Right lobe of liver (tissue), 6 donors: ENCODE data around the gene HOXB4. TPM values are rescaled to one million over a fixed set of nuclear protein-coding genes. Genes with fewer than 3 reads are reported as not detected.
A peak's percentile ranks its signal among the peaks of the same experiment; 100 is the strongest.

Experiments
- ATAC-seq, 4 donors: fragments of 200-7000 bp; cut with Tn5 transposase; one replicate each; pipeline ENCODE4 v1.9.1; 2020; ENCODE audit warnings: mild to moderate bottlenecking in 4 of 4, moderate library complexity in 4 of 4
- DNase-seq, 3 donors: peaks; one replicate each; pipeline ENCODE4 v3.0.0-alpha.2; 2020
- H3K27ac ChIP-seq, 3 donors: fragments of 200-600 bp; one replicate each; pipeline ENCODE4 v1.8.0; 2022
- H3K27me3 ChIP-seq, 2 donors: fragments of 200-600 bp; one replicate each; pipeline ENCODE4 v1.8.0; 2022
- H3K36me3 ChIP-seq, 4 donors: fragments of 200-600 bp; sonication (generic) in 1 of 4; one replicate each; pipeline versions ENCODE4 v1.5.1 to v1.8.0; 2017 to 2022; ENCODE audit warnings: control low read depth in 1 of 4
- H3K4me1 ChIP-seq, 4 donors: fragments of 200-600 bp; sonication (generic) in 1 of 4; one replicate each; pipeline versions ENCODE4 v1.5.1 to v1.8.0; 2017 to 2022; ENCODE audit warnings: control low read depth in 1 of 4
- H3K4me3 ChIP-seq, 3 donors: fragments of 200-600 bp; one replicate each; pipeline ENCODE4 v1.8.0; 2022
- H3K9me3 ChIP-seq, 4 donors: fragments of 200-600 bp; sonication (generic) in 1 of 4; one replicate each; pipeline versions ENCODE4 v1.5.1 to v1.8.0; 2017 to 2022; ENCODE audit warnings: control low read depth in 1 of 4
- CTCF ChIP-seq, 4 donors: fragments of 200-600 bp in 3 of 4; fragments of 450-650 bp in 1 of 4; IDR thresholded peaks; one replicate each; pipeline versions ENCODE4 v1.5.1 to v1.8.0; 2016 to 2022; ENCODE audit warnings: antibody characterized with exemption in 4 of 4, mild to moderate bottlenecking in 2 of 4
- POLR2A ChIP-seq: fragments of 450-650 bp; IDR thresholded peaks from one replicate; pipeline ENCODE4 v1.6.1; 2017; ENCODE audit warnings: antibody characterized with exemption, mild to moderate bottlenecking
- WGBS: methylation state at CpG from one replicate; pipeline ENCODE4 v1.1.6; 2018; ENCODE audit warnings: low coverage, low lambda C conversion rate; ENCODE audit not compliant: insufficient coverage; ENCODE audit errors: missing lambda C conversion rate; 5-methylcytosine and 5-hydroxymethylcytosine counted together
- intact Hi-C, 2 donors: fragments of 100-400 bp; cut with DNase I; formaldehyde crosslinking; loops; one replicate each; pipeline versions ENCODE4 v1.11.2 to v1.14.1; 2022
- total RNA-seq, 6 experiments: library from RNA; depleted of rRNA in 2 of 6; stranded (reverse); fragments of >200 nt in 2 of 6; fragmentation: NEBNext Ultra II Directional in 3 of 6; extraction: Animal tissue kit (Norgen Biotek cat#: 25700) in 3 of 6; gene quantifications; one replicate each; pipeline versions ENCODE4 v1.1.0 to v1.2.4, GENCODE V29; 2016 to 2023
- donor health status: DM: no; HTN: yes; CAD: no.
- donor health status: DM: no; HTN: no; CAD: no.
- donor health status: DM: no; HTN: no; CAD: no.
- donor health status: DM: no; HTN: yes; CAD: no.
- donor health status: DM: no; HTN: yes; CAD: no.

HOXB4 gene
- total RNA-seq, 6 experiments from 2014 or later, result 0.31 to 1.1 (median 0.68) TPM

GRCh38 chr17:48554412-48555257 is 23.5 kb downstream of the HOXB4 start:
- Histone ChIP-seq H3K4me3 (no peak overlapping the region), H3K4me1 (no peaks in the 10 kb centered on the region), H3K27ac (peak overlapping the region in 2 of 3 donors; percentile 27 to 28), H3K9me3 (no peaks in the 10 kb centered on the region), H3K36me3 (no peaks in the 10 kb centered on the region), H3K27me3 (peaks cover 0 to 4% of the 10 kb centered on the region in 2 donors)
- no peak for TF ChIP-seq CTCF (IDR thresholded peaks at IDR 0.05)
- no peak for TF ChIP-seq POLR2A
- WGBS, result 32% methylated on average over 39 of the region's 44 CpGs
- ATAC-seq (no peak), DNase-seq (no peak)
- intact Hi-C loops, result no loop called here

- no peaks in the 10 kb centered on the region for H3K9me3 ChIP-seq
- DNase-seq, result no peak
- H3K36me3 ChIP-seq, result no peaks in the 10 kb centered on the region
- H3K27ac ChIP-seq, result peak overlapping the region in 1 of 3 donors; percentile 6
- ATAC-seq, result no peak
- no peak overlapping the region for H3K4me3 ChIP-seq
- 15% methylated on average over 1 of the region's 1 CpG for WGBS
- no peaks in the 10 kb centered on the region for H3K4me1 ChIP-seq
- TF ChIP-seq POLR2A (no peak), CTCF (IDR thresholded peaks at IDR 0.05) (no peak)
- intact Hi-C loops, result no loop called here
- no peaks in the 10 kb centered on the region for H3K27me3 ChIP-seq
Measured at GRCh38 chr17:48553826-48554225, 24.3 kb downstream of the HOXB4 start.

- DNase-seq, result no peak
- TF ChIP-seq POLR2A (no peak), CTCF (IDR thresholded peaks at IDR 0.05) (no peak)
- H3K27ac ChIP-seq, result peak overlapping the region in 1 of 3 donors; percentile 24
- no peaks in the 10 kb centered on the region for H3K27me3 ChIP-seq
- H3K9me3 ChIP-seq, result no peaks in the 10 kb centered on the region
- ATAC-seq, result no peak
- H3K36me3 ChIP-seq, result no peaks in the 10 kb centered on the region
- 17% methylated on average over 4 of the region's 5 CpGs for WGBS
- no peak overlapping the region for H3K4me3 ChIP-seq
- H3K4me1 ChIP-seq, result no peaks in the 10 kb centered on the region
- intact Hi-C loops, result no loop called here
Measured at GRCh38 chr17:48553190-48553547, 25.0 kb downstream of the HOXB4 start.

DNA sequence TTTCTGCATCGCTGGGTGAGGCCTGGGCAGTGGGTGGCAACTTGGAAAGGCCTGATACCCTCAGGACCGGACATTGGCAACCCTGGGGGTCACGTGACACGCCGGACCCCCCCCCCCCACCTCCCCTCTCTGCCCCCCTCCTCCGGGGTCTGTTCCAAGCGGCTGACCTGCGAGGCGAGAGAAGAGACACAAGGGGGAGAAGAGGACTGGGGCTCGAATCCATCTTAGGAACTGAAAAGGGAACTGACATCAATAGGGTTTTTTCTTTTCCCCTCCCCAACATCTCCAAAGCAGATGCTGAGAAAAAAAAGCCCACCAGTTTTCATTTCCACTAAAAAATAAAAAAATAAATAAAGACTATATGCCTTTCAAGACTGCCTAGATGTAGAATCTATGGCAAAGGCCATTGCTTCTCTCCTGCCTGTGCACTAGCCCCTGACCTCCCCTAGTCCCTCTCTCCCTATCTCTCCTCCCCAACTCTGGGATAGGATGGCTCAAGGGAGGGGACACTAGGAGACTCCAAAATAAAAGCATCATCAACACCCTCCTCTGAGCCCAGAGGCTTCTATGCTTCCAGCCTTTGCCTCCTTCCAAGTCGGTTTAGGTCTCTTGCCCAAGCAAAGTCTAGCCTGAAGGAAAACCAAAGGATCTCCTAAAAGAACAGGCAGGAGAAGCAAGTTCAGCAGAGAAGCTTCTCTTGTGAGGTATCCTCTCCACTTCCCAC is 25.5 kb downstream of the HOXB4 start:
- 19% methylated on average over 4 of the region's 11 CpGs for WGBS
- DNase-seq, result no peak
- Histone ChIP-seq H3K4me1 (peaks cover 0 to 2% (median 0%) of the 10 kb centered on the region in 4 donors), H3K4me3 (no peak overlapping the region), H3K27ac (peak overlapping the region in 1 of 3 donors; percentile 24), H3K27me3 (no peaks in the 10 kb centered on the region), H3K36me3 (no peaks in the 10 kb centered on the region), H3K9me3 (no peaks in the 10 kb centered on the region)
- intact Hi-C loops, result no loop called here
- no peak for ATAC-seq
- TF ChIP-seq POLR2A (no peak), CTCF (IDR thresholded peaks at IDR 0.05) (no peak)
